Activated CD8-positive, alpha-beta memory T cell treated with anti-CD3 and anti-CD28 coated beads for 1 hour (primary cell): ENCODE results near the gene RXRA.
A peak's percentile ranks its signal among the peaks of the same experiment; 100 is the strongest.

Source experiments
- DNase-seq, 2 donors: peaks; one replicate each; pipeline ENCODE4 v3.0.0-alpha.2; 2020; ENCODE audit warnings: low read depth in 1 of 2; ENCODE audit errors: extremely low read depth in 1 of 2

RXRA gene

GRCh38 chr9:134395737-134396257 is 69.5 kb downstream of the RXRA start:
- DNase-seq: no peak

- DNase-seq: peak in 1 of 2 donors; percentile 17
Observed at GRCh38 chr9:134396258-134396742, 70.0 kb downstream of the RXRA start.

GRCh38 chr9:134396825-134397224 is 70.6 kb downstream of the RXRA start:
- peak in 1 of 2 donors; percentile 27 for DNase-seq

GRCh38 chr9:134398756-134399155 is 72.5 kb downstream of the RXRA start:
- DNase-seq: no peak

- no peak for DNase-seq
Observed at GRCh38 chr9:134399435-134400056, 73.3 kb downstream of the RXRA start.

GRCh38 chr9:134400283-134400682 is 74.0 kb downstream of the RXRA start:
- no peak for DNase-seq

GRCh38 chr9:134401391-134401790 is 75.1 kb downstream of the RXRA start:
- no peak for DNase-seq

- no peak for DNase-seq
Observed at GRCh38 chr9:134402182-134402581, 75.9 kb downstream of the RXRA start.

- DNase-seq: no peak
Observed at GRCh38 chr9:134403292-134403681, 77.0 kb downstream of the RXRA start.

- DNase-seq: no peak
Observed at GRCh38 chr9:134403682-134404301, 77.5 kb downstream of the RXRA start.

GRCh38 chr9:134404376-134405358 is 78.4 kb downstream of the RXRA start:
- no peak for DNase-seq

GRCh38 chr9:134405527-134405926 is 79.3 kb downstream of the RXRA start:
- DNase-seq: no peak

GRCh38 chr9:134406366-134407120 is 80.3 kb downstream of the RXRA start:
- DNase-seq: no peak

GRCh38 chr9:134407121-134407779 is 81.0 kb downstream of the RXRA start:
- DNase-seq: peak; percentile 30 to 61

- DNase-seq: no peak
Observed at GRCh38 chr9:134408389-134408788, 82.1 kb downstream of the RXRA start.

- no peak for DNase-seq
Observed at GRCh38 chr9:134408939-134409737, 82.9 kb downstream of the RXRA start.

GRCh38 chr9:134410071-134410834 is 84.0 kb downstream of the RXRA start:
- DNase-seq: no peak

GRCh38 chr9:134410835-134411217 is 84.6 kb downstream of the RXRA start:
- no peak for DNase-seq
